Measurements from ENCODE around the gene CRISP2. TPM values are rescaled to one million over a fixed set of nuclear protein-coding genes. Genes with fewer than 3 reads are reported as not detected.

CRISP2 gene
- total RNA-seq, 1 donor from 2014 or later, result not detected

DNA sequence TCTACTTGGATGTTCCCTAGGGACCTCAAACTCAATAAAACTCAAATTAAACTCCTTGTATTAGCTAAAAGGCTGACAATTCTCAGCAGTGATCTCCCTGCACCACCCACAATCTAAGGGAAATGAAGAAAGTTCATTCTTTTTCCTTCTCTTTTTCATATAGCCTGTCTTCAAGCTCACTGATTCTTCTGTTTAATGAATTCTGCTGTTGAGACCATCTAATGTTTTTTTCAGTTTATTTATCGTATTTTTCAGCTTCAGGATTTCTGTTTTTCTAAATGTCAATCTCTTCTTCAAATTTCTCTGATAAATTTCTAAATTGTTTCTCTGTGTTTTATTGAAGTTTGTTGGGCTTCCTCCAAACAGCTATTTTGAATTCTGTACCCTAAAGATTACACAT, 19.8 kb downstream of the CRISP2 start:
- Histone ChIP-seq H3K4me3 (ENCODE audit: low read depth, low read length) (no peak overlapping the region), H3K27me3 (ENCODE audit: control insufficient read depth, insufficient read depth, low read length) (no peaks in the 10 kb centered on the region), H3K36me3 (ENCODE audit: control insufficient read depth, insufficient read depth, low read length) (no peaks in the 10 kb centered on the region)
- no peak for DNase-seq (ENCODE audit: low read depth)
- TF ChIP-seq, protein P1, sequence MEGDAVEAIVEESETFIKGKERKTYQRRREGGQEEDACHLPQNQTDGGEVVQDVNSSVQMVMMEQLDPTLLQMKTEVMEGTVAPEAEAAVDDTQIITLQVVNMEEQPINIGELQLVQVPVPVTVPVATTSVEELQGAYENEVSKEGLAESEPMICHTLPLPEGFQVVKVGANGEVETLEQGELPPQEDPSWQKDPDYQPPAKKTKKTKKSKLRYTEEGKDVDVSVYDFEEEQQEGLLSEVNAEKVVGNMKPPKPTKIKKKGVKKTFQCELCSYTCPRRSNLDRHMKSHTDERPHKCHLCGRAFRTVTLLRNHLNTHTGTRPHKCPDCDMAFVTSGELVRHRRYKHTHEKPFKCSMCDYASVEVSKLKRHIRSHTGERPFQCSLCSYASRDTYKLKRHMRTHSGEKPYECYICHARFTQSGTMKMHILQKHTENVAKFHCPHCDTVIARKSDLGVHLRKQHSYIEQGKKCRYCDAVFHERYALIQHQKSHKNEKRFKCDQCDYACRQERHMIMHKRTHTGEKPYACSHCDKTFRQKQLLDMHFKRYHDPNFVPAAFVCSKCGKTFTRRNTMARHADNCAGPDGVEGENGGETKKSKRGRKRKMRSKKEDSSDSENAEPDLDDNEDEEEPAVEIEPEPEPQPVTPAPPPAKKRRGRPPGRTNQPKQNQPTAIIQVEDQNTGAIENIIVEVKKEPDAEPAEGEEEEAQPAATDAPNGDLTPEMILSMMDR (IDR thresholded peaks at IDR 0.05; ENCODE audit: insufficient read depth, low read length, severe bottlenecking), result no peak
- FAIRE-seq, result no peak

DNA sequence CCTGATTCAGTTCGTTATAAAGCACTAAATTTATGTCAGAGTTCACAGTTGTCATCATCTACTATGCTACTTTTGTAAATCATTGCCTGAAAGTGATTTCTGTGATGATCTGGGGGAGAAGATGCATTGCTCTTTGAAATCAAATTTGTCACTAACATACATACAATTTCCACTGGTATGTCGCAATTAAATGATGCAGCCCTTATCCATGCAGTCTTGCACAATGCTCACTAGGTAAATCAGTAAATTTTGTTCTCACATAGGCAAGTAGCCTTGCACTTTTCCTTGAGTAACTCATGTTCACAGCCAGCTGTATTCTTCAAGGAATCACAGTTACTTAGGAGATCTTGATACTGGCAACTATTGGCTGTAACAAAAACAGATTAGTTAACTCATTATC, 20.8 kb downstream of the CRISP2 start:
- TF ChIP-seq, protein P1 (IDR thresholded peaks at IDR 0.05; ENCODE audit: insufficient read depth, low read length, severe bottlenecking), result no peak
- Histone ChIP-seq H3K4me3 (ENCODE audit: low read depth, low read length) (no peak overlapping the region), H3K36me3 (ENCODE audit: control insufficient read depth, insufficient read depth, low read length) (no peaks in the 10 kb centered on the region), H3K27me3 (ENCODE audit: control insufficient read depth, insufficient read depth, low read length) (no peaks in the 10 kb centered on the region)
- peak; percentile 43 for DNase-seq (ENCODE audit: low read depth)
- FAIRE-seq, result no peak

DNA sequence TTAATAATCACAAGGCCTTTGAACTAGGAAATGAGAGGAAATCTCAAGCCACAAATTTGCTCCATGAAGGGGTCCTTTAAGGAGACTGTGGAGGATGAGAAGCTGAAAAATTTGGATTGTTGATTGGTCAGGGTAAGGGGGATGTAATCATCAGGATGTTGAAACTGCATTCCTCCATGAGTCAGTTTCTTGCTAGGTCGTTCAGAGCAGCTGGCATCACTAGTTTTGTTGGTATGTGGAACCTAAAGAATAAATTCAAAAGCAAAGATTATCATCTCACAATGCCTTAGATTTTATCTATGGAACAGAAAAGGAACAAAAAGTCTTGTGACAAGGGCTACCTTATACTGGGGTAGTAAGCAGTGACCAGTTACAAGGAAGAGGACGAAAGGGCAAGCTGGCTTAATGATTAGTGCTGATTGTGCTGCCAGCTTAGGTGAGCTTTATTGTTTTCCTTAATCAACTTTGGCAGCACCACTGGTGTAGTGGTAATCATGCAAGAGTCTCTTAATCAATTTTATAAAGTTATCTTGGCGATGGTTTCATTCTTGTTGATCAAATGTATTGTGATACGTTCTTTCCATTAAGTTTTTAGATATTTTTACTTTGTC, 36.6 kb downstream of the CRISP2 start:
- H3K36me3 ChIP-seq (ENCODE audit: control insufficient read depth, insufficient read depth, low read length), result no peaks in the 10 kb centered on the region
- DNase-seq (ENCODE audit: low read depth) (peak; percentile 74), FAIRE-seq (no peak)
- no peaks in the 10 kb centered on the region for H3K27me3 ChIP-seq (ENCODE audit: control insufficient read depth, insufficient read depth, low read length)
- no peak overlapping the region for H3K4me3 ChIP-seq (ENCODE audit: low read depth, low read length)
- TF ChIP-seq, protein P1 (IDR thresholded peaks at IDR 0.05; ENCODE audit: insufficient read depth, low read length, severe bottlenecking), result no peak

DNA sequence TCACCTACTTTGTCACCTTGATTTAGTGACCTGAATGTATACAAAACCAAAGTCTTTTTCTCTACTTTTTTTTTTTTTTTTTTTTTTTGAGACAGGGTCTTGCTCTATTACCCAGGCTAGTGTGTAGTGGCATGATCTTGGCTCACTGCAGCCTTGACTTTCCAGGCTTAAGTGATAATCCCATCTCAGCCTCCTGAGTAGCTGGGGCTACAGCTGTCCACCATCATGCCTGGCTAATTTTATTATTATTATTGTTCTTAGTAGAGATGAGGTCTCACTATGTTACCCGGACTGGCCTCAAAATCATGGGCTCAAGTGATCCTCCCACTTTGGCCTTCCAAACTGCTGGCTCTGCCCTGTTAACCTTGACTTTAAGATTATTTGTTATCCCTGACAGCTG, 37.5 kb downstream of the CRISP2 start:
- no peaks in the 10 kb centered on the region for H3K27me3 ChIP-seq (ENCODE audit: control insufficient read depth, insufficient read depth, low read length)
- TF ChIP-seq, protein P1 (IDR thresholded peaks at IDR 0.05; ENCODE audit: insufficient read depth, low read length, severe bottlenecking), result no peak
- no peak for FAIRE-seq
- H3K4me3 ChIP-seq (ENCODE audit: low read depth, low read length), result no peak overlapping the region
- no peak for DNase-seq (ENCODE audit: low read depth)
- H3K36me3 ChIP-seq (ENCODE audit: control insufficient read depth, insufficient read depth, low read length), result no peaks in the 10 kb centered on the region

DNA sequence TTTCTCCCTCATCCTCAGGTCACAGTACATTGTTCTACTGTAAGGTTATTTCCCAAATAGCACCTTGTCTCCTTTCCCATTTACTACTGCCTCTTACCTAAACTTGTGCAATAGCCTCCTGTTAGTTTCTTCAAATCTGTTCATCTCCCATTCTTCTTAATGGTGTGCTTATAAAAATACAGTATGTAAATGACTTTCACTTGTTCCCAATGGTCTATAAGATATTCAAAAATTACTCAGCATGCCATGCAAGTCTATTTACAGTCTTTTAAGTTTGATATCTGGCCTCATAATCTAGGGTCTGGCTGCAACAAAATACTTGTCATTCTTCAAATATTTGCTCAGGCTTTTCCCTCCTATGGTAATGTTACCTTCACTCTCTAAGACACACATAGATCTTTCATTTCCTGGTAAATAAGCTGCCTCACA, 45.2 kb downstream of the CRISP2 start:
- Histone ChIP-seq H3K4me3 (ENCODE audit: low read depth, low read length) (no peak overlapping the region), H3K36me3 (ENCODE audit: control insufficient read depth, insufficient read depth, low read length) (no peaks in the 10 kb centered on the region), H3K27me3 (ENCODE audit: control insufficient read depth, insufficient read depth, low read length) (no peaks in the 10 kb centered on the region)
- TF ChIP-seq, protein P1 (IDR thresholded peaks at IDR 0.05; ENCODE audit: insufficient read depth, low read length, severe bottlenecking), result no peak
- no peak for FAIRE-seq
- DNase-seq (ENCODE audit: low read depth), result peak; percentile 4
